NCI-H526 treated with DMSO at 0.1 percent for 48 hours (cell line): ENCODE data around the gene SH2D4B.

ENCODE experiments used
- DNase-seq: peaks from one replicate; lab custom pipeline; 2025; lab: John Stamatoyannopoulos, UW

The SH2D4B gene

GRCh38 chr10:80504158-80504811 is 33.4 kb upstream of the SH2D4B start:
- no peak for DNase-seq

GRCh38 chr10:80504897-80505465 is 32.7 kb upstream of the SH2D4B start:
- DNase-seq, result no peak

- DNase-seq, result no peak
Observed at GRCh38 chr10:80506189-80506575, 31.5 kb upstream of the SH2D4B start.

- no peak for DNase-seq
Observed at GRCh38 chr10:80506836-80507487, 30.7 kb upstream of the SH2D4B start.

GRCh38 chr10:80509108-80509402 is 28.6 kb upstream of the SH2D4B start:
- no peak for DNase-seq

GRCh38 chr10:80509403-80510161 is 28.1 kb upstream of the SH2D4B start:
- DNase-seq, result no peak

- DNase-seq, result no peak
Observed at GRCh38 chr10:80512031-80512526, 25.6 kb upstream of the SH2D4B start.

- DNase-seq, result no peak
Observed at GRCh38 chr10:80513106-80513505, 24.6 kb upstream of the SH2D4B start.

- DNase-seq, result no peak
Observed at GRCh38 chr10:80515511-80515910, 22.2 kb upstream of the SH2D4B start.

- no peak for DNase-seq
Observed at GRCh38 chr10:80515941-80516340, 21.8 kb upstream of the SH2D4B start.

- no peak for DNase-seq
Observed at GRCh38 chr10:80516506-80517075, 21.1 kb upstream of the SH2D4B start.

GRCh38 chr10:80517416-80518142 is 20.1 kb upstream of the SH2D4B start:
- no peak for DNase-seq

- no peak for DNase-seq
Observed at GRCh38 chr10:80518143-80518806, 19.4 kb upstream of the SH2D4B start.

- DNase-seq, result no peak
Observed at GRCh38 chr10:80518807-80519360, 18.8 kb upstream of the SH2D4B start.

- DNase-seq, result no peak
Observed at GRCh38 chr10:80519936-80520650, 17.6 kb upstream of the SH2D4B start.

GRCh38 chr10:80520661-80521470 is 16.8 kb upstream of the SH2D4B start:
- DNase-seq, result no peak

GRCh38 chr10:80522756-80523363 is 14.8 kb upstream of the SH2D4B start:
- DNase-seq, result no peak

GRCh38 chr10:80523773-80524172 is 13.9 kb upstream of the SH2D4B start:
- DNase-seq, result no peak
